Naive thymus-derived CD8-positive, alpha-beta T cell (primary cell): ENCODE results near the gene RNU11. TPM values are rescaled to one million over a fixed set of nuclear protein-coding genes. Genes with fewer than 3 reads are reported as not detected.
A peak's percentile ranks its signal among the peaks of the same experiment; 100 is the strongest.
"Not testable (repeated sequence)": the region's sequence is repeated elsewhere in the genome, so short reads cannot be mapped to it uniquely, and the experiment has no call there.

Experiments used
- ATAC-seq, 2 donors: fragments of 150-1000 bp; cut with Tn5 transposase in 1 of 2; sonication (Bioruptor Pico), chemical (Tn5 transposase) in 1 of 2; 1 replicate in 1 of 2; 2 replicates in 1 of 2; pipeline ENCODE4 v1.10.0; 2021; ENCODE audit warnings: mild to moderate bottlenecking in 2 of 2, moderate library complexity in 2 of 2
- POLR2A ChIA-PET: fragments of 350-600 bp; sonication (Branson Sonifier 250); formaldehyde crosslinking; loops from one replicate; lab custom pipeline; 2021; ENCODE audit warnings: antibody characterized with exemption; lab: Charles Lee
- DNase-seq, 10 donors: peaks; one replicate each; pipeline versions ENCODE4 v3.0.0 to v3.0.0-alpha.2; 2020 to 2022
- H3K27ac Mint-ChIP-seq, 10 donors: one replicate each; pipeline ENCODE4 v1.8.0; 2020 to 2022; ENCODE audit warnings: mild to moderate bottlenecking in 10 of 10, mixed read lengths in 10 of 10, moderate library complexity in 4 of 10, inconsistent platforms in 1 of 10
- H3K27me3 Mint-ChIP-seq, 5 donors: one replicate each; pipeline ENCODE4 v1.8.0; 2021 to 2022; ENCODE audit warnings: mixed read lengths in 5 of 5
- H3K36me3 Mint-ChIP-seq, 3 donors: one replicate each; pipeline ENCODE4 v1.8.0; 2020 to 2022; ENCODE audit warnings: mixed read lengths in 3 of 3, mild to moderate bottlenecking in 2 of 3, inconsistent platforms in 1 of 3
- H3K4me1 Mint-ChIP-seq, 4 donors: one replicate each; pipeline ENCODE4 v1.8.0; 2021 to 2022; ENCODE audit warnings: mixed read lengths in 4 of 4
- H3K4me3 Mint-ChIP-seq, 10 donors: one replicate each; pipeline ENCODE4 v1.8.0; 2020 to 2022; ENCODE audit warnings: mild to moderate bottlenecking in 10 of 10, mixed read lengths in 10 of 10, moderate library complexity in 6 of 10, inconsistent platforms in 1 of 10
- H3K9me3 Mint-ChIP-seq, 9 donors: one replicate each; pipeline ENCODE4 v1.8.0; 2020 to 2022; ENCODE audit warnings: mixed read lengths in 9 of 9, mild to moderate bottlenecking in 3 of 9, inconsistent platforms in 1 of 9, moderate library complexity in 1 of 9
- polyA plus RNA-seq, 3 donors: library from polyadenylated mRNA; unstranded; fragments of 300-500 nt; fragmentation: Illumina TruSeq; gene quantifications; one replicate each; pipeline ENCODE4 v1.2.3, GENCODE V29; 2021
- total RNA-seq, 8 experiments: library from RNA in 2 of 8; stranded (reverse) in 2 of 8; gene quantifications; one replicate each; pipeline ENCODE4 v1.2.3 and lab custom pipeline; 2021 to 2026

RNU11 gene
- total and polyA plus RNA-seq, 5 experiments from 2014 or later = not detected

DNA sequence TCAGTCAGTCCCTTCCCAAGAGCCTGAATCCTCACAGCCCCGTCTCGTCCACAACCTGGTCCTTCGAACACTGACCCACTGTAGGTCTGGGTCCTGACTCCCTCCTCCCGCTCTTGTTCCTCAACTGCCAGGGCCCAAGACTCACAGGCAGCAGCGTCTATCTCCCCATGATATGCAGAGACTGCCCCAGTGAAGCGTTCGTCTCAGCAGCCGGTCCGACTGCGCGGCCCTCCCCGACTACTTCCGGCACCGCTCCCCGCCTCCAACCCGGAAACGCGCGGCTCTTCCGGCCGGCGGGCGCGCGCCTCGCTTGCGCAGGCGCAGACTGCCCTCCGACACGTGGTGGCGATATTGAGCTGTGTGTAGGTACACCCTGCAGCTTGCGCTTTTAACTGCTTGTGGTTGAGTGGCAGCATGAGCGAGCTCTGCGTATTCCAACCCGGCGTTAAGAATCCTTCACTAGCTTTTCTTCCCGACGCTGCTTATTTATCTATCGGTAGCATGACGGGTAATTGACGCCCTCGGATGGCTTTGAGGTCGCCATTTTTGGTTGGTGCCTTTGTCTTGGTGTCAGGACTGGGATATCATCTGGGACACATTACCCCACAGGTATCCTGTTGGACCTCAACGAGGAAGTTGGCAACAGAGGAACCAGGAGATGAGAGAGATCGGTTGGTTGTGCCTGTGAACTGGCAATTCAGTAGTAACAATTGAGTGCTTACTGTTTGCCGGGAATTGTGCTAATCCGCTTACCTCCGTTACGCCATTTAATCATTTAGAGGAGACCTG is 5.4 kb upstream of the RNU11 start, which contains the start of gene TAF12:
Gene TAF12, minus strand, starts transcription at position 221 of the 789 bp plus-strand sequence. CDS start 20,986 bp downstream, outside the sequence.
- POLR2A ChIA-PET = interaction anchor here (0.5 to 6.3 kb wide), 33 partner anchors 13 to 1777 kb away, joined by 3 to 129 read pairs (median 5); partner anchors contain the start of genes EPB41, EYA3, GMEB1 and MED18
- Mint-ChIP-seq H3K4me1 (peaks cover 24 to 71% (median 57%) of the 10 kb centered on the region in 4 donors), H3K27ac (peak within 1 kb of the TSS; percentile 96 to 99 (median 98)), H3K36me3 (peaks cover 0 to 3% (median 0%) of the 10 kb centered on the region in 3 donors), H3K4me3 (peak within 1 kb of the TSS; percentile 96 to 100 (median 99)), H3K27me3 (no peaks in the 10 kb centered on the region), H3K9me3 (no peaks in the 10 kb centered on the region)
- ATAC-seq = peak; percentile 85 to 86
- DNase-seq = peak; percentile 78 to 95 (median 90)

DNA sequence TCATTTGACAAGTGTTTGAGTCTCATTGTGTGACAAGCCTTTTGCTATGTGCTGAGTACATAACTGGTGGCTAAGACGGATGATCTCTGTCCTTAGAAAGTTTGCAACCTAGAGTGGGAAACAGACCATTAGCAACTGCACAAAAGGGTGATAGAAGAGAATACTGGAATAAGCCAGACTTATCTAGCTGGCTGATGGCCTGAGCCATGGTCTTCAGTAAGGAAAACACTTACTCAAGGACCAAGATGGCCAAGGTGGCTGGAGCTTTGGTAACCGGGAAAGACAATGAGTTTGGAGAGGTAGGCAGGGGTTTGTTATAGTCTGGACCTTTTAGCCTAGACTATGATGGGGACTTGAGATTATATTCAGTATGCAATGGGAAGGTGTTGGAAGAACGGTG is 3.9 kb upstream of the RNU11 start:
- peak overlapping the region; percentile 17 to 100 (median 99) for H3K4me3 Mint-ChIP-seq
- peaks cover 28 to 78% (median 66%) of the 10 kb centered on the region in 4 donors for H3K4me1 Mint-ChIP-seq
- H3K36me3 Mint-ChIP-seq = peaks cover 0 to 3% (median 0%) of the 10 kb centered on the region in 3 donors
- no peaks in the 10 kb centered on the region for H3K27me3 Mint-ChIP-seq
- POLR2A ChIA-PET = interaction anchor here (0.6 to 6.3 kb wide), 13 partner anchors 19 to 537 kb away, joined by 3 to 129 read pairs (median 7); partner anchors contain the start of genes GMEB1, MED18, RCC1 and SRSF4
- H3K27ac Mint-ChIP-seq = peak overlapping the region; percentile 96 to 99 (median 98)
- H3K9me3 Mint-ChIP-seq = no peaks in the 10 kb centered on the region
- DNase-seq (no peak), ATAC-seq (no peak)

GRCh38 chr1:28645406-28645805 is 3.0 kb upstream of the RNU11 start:
- POLR2A ChIA-PET = interaction anchor here (1.0 to 6.3 kb wide), 6 partner anchors 18 to 317 kb away, joined by 3 to 129 read pairs (median 28); partner anchors contain the start of genes GMEB1, MED18 and YTHDF2
- not testable (repeated sequence) for DNase-seq, H3K36me3 Mint-ChIP-seq

GRCh38 chr1:28646040-28646439 is 2.4 kb upstream of the RNU11 start:
- ATAC-seq (no peak), DNase-seq (no peak)
- Mint-ChIP-seq H3K4me1 (peaks cover 28 to 63% (median 53%) of the 10 kb centered on the region in 4 donors), H3K4me3 (peak overlapping the region in 4 of 10 donors; percentile 26 to 67 (median 51)), H3K36me3 (peaks cover 0 to 3% (median 0%) of the 10 kb centered on the region in 3 donors), H3K9me3 (no peaks in the 10 kb centered on the region), H3K27ac (peak overlapping the region in 6 of 10 donors; percentile 6 to 82 (median 71)), H3K27me3 (no peaks in the 10 kb centered on the region)
- POLR2A ChIA-PET = interaction anchor here (0.7 to 6.3 kb wide), 7 partner anchors 22 to 317 kb away, joined by 3 to 129 read pairs (median 4); partner anchors contain the start of genes GMEB1, MED18 and YTHDF2

More at GRCh38 chr1:28645406-28645805, 3.0 kb upstream of the RNU11 start:
- not testable (repeated sequence) for ATAC-seq, H3K4me3 Mint-ChIP-seq, H3K9me3 Mint-ChIP-seq, H3K27me3 Mint-ChIP-seq
- Mint-ChIP-seq H3K27ac (peak overlapping the region in 5 of 10 donors; percentile 24 to 89 (median 60)), H3K4me1 (peaks cover 28 to 69% (median 59%) of the 10 kb centered on the region in 4 donors)

DNA sequence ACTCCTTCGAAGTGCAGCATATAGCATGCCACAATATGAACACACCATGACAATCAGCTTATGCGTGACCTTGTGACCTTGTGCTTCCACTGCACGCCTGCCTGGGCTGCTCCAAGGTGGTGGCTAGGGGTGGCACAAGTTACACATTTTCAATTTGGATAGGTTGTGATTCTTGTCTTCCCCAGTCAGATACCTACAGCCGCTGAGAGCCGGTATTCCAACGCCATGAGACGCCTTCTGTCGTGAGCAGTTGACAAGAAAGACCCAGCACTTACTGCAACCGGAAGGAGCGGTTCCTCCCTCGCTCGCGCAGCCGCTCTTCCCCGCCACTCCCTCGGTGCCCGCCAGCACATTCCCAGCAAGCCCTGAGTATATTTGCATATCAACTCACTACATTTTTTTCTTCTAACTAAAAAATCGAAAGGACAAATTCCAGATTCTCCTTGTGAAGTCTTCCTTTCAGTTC is 359 bp upstream of the RNU11 start:
- Mint-ChIP-seq H3K9me3 (no peaks in the 10 kb centered on the region), H3K27ac (peak overlapping the region; percentile 98 to 100 (median 99)), H3K27me3 (no peaks in the 10 kb centered on the region), H3K36me3 (peaks cover 0 to 3% (median 0%) of the 10 kb centered on the region in 3 donors), H3K4me3 (peak overlapping the region; percentile 78 to 97 (median 91)), H3K4me1 (peaks cover 18 to 43% (median 36%) of the 10 kb centered on the region in 4 donors)
- POLR2A ChIA-PET = interaction anchor here (0.6 to 2.4 kb wide), 31 partner anchors 8 to 534 kb away, joined by 3 to 166 read pairs (median 5); partner anchors contain the start of genes GMEB1, MED18, RCC1 and SRSF4
- ATAC-seq (peak; percentile 77 to 81), DNase-seq (peak in 9 of 10 donors; percentile 80 to 96 (median 89))

DNA sequence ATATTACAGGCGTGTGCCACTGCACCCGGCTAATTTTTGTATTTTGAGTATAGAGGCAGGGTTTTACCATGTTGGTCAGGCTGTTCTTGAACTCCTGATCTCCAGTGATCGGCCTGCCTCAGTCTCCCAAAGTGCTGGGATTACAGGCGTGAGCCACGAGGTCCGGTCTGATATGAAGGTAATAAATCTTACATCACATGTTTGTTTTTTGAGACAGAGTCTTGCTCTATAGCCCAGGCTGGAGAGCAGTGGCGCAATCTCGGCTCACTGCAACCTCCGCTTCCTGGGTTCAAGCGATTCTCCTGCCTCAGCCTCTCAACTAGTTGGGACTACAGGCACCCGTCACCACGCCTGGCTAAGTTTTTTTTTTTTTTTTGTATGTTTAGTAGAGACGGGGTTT is 4.7 kb downstream of the RNU11 start:
- not testable (repeated sequence) for H3K36me3 Mint-ChIP-seq, H3K9me3 Mint-ChIP-seq, H3K4me3 Mint-ChIP-seq, ATAC-seq, H3K27me3 Mint-ChIP-seq, DNase-seq, H3K27ac Mint-ChIP-seq
- POLR2A ChIA-PET = interaction anchor here (0.5 to 1.1 kb wide), 2 partner anchors 83 to 1004 kb away, joined by 3 to 4 read pairs; partner anchors contain the start of gene YTHDF2
- peaks cover 4 to 14% (median 10%) of the 10 kb centered on the region in 4 donors for H3K4me1 Mint-ChIP-seq

GRCh38 chr1:28653870-28654269 is 5.5 kb downstream of the RNU11 start:
- ATAC-seq, H3K27ac Mint-ChIP-seq, H3K4me1 Mint-ChIP-seq, H3K4me3 Mint-ChIP-seq, POLR2A ChIA-PET, H3K36me3 Mint-ChIP-seq, DNase-seq, H3K27me3 Mint-ChIP-seq, H3K9me3 Mint-ChIP-seq: not testable (repeated sequence)

DNA sequence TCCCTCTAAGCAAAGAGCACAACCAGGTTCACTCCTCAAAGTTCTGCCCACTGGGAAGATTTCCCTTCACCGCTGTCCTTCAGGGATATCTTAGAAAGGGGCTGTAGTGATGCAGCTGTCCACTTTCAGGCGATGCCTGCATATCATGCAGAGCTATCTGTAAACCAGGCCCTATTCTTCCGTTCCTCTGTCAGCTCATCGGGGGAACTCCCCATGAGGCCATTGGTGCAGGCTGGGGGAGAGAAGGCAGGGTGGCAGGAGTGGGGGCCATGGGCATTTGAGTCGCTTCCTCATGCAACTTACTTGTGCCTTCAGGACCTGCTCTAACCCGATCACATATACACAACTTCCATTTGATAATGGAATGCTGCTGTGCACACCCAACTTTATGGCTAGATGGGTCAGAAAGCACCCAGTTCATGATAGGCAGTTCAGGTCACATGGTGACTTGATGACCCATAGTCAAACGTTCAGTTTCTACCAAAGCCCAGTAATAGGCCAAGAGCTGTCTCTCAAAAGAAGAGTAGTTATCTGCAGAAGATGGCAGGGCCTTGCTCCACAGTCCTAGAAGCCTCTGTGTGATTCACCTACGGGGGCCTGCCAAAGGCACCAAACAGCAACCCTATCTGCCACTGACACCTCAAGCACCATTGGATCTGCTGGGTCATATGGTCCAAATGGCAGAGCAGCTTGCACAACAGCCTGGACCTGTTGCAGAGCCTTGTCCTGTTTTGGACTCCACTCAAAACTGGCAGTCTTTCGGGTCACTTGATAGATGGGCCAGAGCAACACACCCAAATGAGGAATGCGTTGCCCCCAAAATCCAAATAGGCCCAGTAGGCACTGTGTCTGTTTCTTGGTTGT is 7.3 kb downstream of the RNU11 start:
- not testable (repeated sequence) for H3K4me1 Mint-ChIP-seq, ATAC-seq, H3K36me3 Mint-ChIP-seq, H3K4me3 Mint-ChIP-seq, DNase-seq, H3K27me3 Mint-ChIP-seq, H3K9me3 Mint-ChIP-seq, H3K27ac Mint-ChIP-seq
- POLR2A ChIA-PET = interaction anchor here (2.0 to 2.5 kb wide), 3 partner anchors 7 to 14 kb away, joined by 6 to 8 read pairs (median 7); partner anchors contain the start of genes GMEB1, RNU11 and TAF12

GRCh38 chr1:28656335-28656734 is 7.9 kb downstream of the RNU11 start:
- Mint-ChIP-seq H3K27me3 (no peaks in the 10 kb centered on the region), H3K36me3 (no peaks in the 10 kb centered on the region), H3K27ac (no peak overlapping the region), H3K9me3 (no peaks in the 10 kb centered on the region), H3K4me3 (no peak overlapping the region), H3K4me1 (peaks cover 0 to 3% (median 0%) of the 10 kb centered on the region in 4 donors)
- POLR2A ChIA-PET = interaction anchor here (0.6 to 2.5 kb wide), 4 partner anchors 8 to 402 kb away, joined by 3 to 8 read pairs (median 6); partner anchors contain the start of genes GMEB1, RNU11 and TAF12
- ATAC-seq = no peak
- no peak for DNase-seq

DNA sequence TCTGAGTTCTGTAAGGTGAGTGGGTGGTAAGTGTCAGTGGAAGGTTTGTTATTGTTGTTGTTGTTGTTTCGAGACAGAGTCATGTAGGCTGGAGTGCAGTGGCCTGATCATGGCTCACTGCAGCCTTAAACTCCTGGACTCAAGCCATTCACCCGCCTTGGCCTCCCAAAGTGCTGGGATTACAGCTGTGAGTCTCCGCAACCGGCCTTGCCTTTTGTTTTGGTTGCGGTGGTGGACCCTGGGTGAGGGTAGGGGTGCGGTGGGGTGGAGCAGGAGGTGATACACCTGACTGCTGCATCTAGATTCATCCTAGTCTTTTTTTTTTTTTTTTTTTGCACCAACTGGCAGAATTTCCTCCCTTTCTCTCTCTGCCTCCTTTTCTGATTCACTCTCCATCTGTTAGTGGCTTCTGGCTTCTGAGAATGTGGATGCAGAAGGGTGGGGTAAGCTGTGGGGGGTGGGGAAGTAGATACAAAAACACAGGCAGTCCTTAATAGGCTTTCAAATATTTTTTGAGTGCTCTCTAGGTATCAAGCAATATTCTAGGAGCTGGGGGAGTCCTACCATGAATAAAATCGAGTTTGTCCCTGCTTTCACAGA is 15.6 kb downstream of the RNU11 start:
- no peak for ATAC-seq
- peak overlapping the region in 7 of 10 donors; percentile 12 to 85 (median 72) for H3K27ac Mint-ChIP-seq

DNA sequence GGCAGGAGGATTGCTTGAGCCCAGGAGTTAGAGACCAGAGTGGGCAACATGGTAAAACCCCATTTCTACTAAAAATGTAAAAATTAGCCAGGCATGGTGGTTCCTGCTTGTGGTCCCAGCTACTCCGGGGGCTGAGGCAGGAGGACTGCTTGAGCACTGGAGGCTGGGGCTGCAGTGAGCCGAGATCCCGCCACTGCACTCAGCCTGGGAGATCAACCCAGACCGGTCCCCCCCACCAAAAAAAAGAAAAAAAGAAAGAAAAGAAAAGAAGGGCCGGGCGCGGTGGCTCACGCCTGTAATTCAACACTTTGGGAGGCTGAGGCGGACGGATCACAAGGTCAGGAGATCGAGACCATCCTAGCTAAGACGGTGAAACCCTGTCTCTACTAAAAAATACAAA is 18.4 kb downstream of the RNU11 start:
- H3K4me1 Mint-ChIP-seq = peaks cover 12 to 31% (median 22%) of the 10 kb centered on the region in 4 donors
- DNase-seq = no peak
- no peak for ATAC-seq
- H3K27ac Mint-ChIP-seq = peak overlapping the region in 5 of 10 donors; percentile 56 to 80 (median 74)
- no peaks in the 10 kb centered on the region for H3K36me3 Mint-ChIP-seq
- no peaks in the 10 kb centered on the region for H3K9me3 Mint-ChIP-seq
- H3K27me3 Mint-ChIP-seq = no peaks in the 10 kb centered on the region
- POLR2A ChIA-PET = interaction anchor here (4.6 to 6.5 kb wide), 2 partner anchors 19 to 23 kb away, joined by 129 to 166 read pairs; partner anchors contain the start of genes RNU11 and TAF12
- H3K4me3 Mint-ChIP-seq = peak overlapping the region in 4 of 10 donors; percentile 22 to 46 (median 34)

More for the DNA sequence above, 15.6 kb downstream of the RNU11 start:
- no peak for DNase-seq
- no peaks in the 10 kb centered on the region for H3K9me3 Mint-ChIP-seq
- peaks cover 9 to 15% (median 10%) of the 10 kb centered on the region in 4 donors for H3K4me1 Mint-ChIP-seq
- H3K4me3 Mint-ChIP-seq = no peak overlapping the region
- no peaks in the 10 kb centered on the region for H3K27me3 Mint-ChIP-seq
- POLR2A ChIA-PET = interaction anchor here (0.6 to 1.7 kb wide), 5 partner anchors 15 to 171 kb away, joined by 3 to 11 read pairs (median 6); partner anchors contain the start of genes RNU11 and YTHDF2
- H3K36me3 Mint-ChIP-seq = no peaks in the 10 kb centered on the region
